HG03521 (cell line): ENCODE measurements around the gene NOTUM.

ENCODE experiments used
- ATAC-seq: cut with Tn5 transposase; IDR thresholded peaks from one replicate; pipeline ENCODE4 v1.9.1; 2021; ENCODE audit warnings: mild to moderate bottlenecking, moderate library complexity; ENCODE audit not compliant: unreplicated experiment

NOTUM gene

GRCh38 chr17:81961087-81961511, at the start of gene NOTUM:
NOTUM (minus strand) TSS chr17:81961187; CDS start chr17:81960909, 278 bp downstream.
- no peak for ATAC-seq

- ATAC-seq = no peak
Measured at GRCh38 chr17:82009413-82009812, 48.4 kb upstream of the NOTUM start.

- no peak for ATAC-seq
Measured at GRCh38 chr17:82008941-82009405, 48.0 kb upstream of the NOTUM start.

GRCh38 chr17:82008258-82008940, 47.4 kb upstream of the NOTUM start:
- no peak for ATAC-seq

GRCh38 chr17:82007495-82008257, 46.7 kb upstream of the NOTUM start:
- ATAC-seq = no peak

- ATAC-seq = no peak
Measured at GRCh38 chr17:82007228-82007494, 46.2 kb upstream of the NOTUM start.

- no peak for ATAC-seq
Measured at GRCh38 chr17:82006468-82007227, 45.7 kb upstream of the NOTUM start.

- ATAC-seq = no peak
Measured at GRCh38 chr17:82005701-82006348, 44.8 kb upstream of the NOTUM start.

- no peak for ATAC-seq
Measured at GRCh38 chr17:82004517-82005455, 43.8 kb upstream of the NOTUM start.

GRCh38 chr17:82003411-82004381, 42.7 kb upstream of the NOTUM start:
- no peak for ATAC-seq

- no peak for ATAC-seq
Measured at GRCh38 chr17:82001571-82002056, 40.6 kb upstream of the NOTUM start.

- ATAC-seq = no peak
Measured at GRCh38 chr17:82000803-82001570, 40.0 kb upstream of the NOTUM start.

- no peak for ATAC-seq
Measured at GRCh38 chr17:81999976-82000802, 39.2 kb upstream of the NOTUM start.

GRCh38 chr17:81999587-81999975, 38.6 kb upstream of the NOTUM start:
- no peak for ATAC-seq

- ATAC-seq = no peak
Measured at GRCh38 chr17:81998691-81999438, 37.9 kb upstream of the NOTUM start.

GRCh38 chr17:81998212-81998611, 37.2 kb upstream of the NOTUM start:
- no peak for ATAC-seq
